Stimulated activated CD8-positive, alpha-beta memory T cell treated with anti-CD3 and anti-CD28 coated beads, Interleukin-15, amount 100 ng/mL, for 24 hours (primary cell): ENCODE results near the gene CAPN10.

ENCODE experiments used
- DNase-seq: peaks from one replicate; pipeline ENCODE4 v3.0.0-alpha.2; 2020; ENCODE audit warnings: low read depth

Gene CAPN10

DNA sequence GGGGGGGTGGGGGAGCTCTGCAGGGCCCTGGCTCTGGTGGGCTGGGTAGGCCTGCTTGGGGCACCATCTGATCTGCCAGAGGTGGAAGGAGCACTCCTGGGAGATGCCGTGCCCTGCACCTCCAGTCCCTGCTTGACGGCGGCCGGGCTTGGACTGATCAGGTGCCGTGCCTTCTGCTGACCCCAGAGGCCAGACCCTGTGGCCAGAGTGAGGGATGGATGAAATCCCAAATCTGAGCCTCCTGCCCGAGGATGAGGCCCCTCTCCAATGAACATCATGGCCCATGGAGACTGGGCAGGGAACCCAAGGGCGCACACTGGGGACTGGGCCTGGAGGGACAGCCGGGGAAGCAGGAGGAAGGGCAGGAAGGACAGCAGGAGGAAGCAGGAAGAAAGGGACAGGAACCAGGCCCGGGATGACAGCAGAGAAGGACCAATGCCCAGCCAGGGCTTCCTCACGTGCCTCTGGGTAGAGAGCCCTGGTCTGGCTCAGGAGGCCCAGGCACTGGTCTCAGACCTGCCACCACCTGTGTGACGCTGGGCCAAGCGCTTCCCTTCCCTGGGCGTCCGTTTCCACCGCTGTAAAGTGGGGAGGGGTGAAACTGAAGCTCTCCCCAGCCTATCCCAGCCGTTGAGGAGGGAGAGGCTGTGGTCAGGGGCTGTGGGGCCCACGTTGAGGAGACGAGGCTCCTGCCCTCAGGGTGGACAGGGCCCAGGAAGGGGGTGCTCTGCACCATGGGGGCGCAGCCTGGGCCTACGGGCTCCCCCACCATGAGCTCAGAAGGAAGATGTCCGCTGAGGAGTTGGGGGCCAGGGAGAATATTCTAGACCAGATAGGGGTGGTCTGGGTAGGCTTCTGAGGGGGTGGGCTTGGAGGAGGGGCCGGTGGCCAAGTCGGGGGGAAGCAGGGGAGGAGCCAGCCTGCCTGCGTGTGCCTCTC lies 37.7 kb downstream of the CAPN10 start:
- no peak for DNase-seq

DNA sequence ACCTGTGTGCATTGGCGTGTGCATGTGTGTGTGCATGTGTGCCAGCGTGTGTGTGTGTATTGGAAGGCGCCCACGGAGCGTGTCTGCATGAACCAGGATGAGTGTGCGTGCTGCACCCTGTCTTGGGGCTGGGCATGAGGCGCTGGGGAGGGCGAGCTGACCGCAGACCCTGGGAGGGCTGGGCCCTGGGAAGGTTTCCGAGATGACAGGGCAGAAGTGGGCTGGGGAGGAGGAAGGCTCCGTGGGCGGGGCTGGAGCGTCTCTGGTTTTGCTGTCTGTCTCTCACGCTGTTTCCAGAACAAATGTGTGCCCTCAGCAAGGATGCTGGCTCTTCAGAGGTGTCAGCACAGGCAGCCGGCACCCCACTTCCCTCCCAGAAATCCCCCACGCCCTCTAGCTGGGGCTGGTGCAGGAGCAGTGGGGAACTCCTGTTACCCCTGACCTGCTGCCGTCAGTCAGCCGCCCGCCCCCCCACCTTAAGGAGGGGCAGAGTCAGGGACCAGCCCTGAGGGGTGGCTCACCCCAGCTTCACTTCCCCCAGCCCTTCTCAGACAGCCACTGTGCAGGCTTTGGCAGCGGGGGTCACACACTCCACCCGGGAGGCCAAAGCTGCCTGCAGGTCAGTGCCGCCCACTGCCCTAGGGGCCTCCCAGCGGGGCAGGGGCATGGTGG lies 38.6 kb downstream of the CAPN10 start, which contains the start of gene GPR35:
Gene GPR35, plus strand, starts transcription at position 531 of the 672 bp plus-strand sequence. CDS start 4,473 bp downstream, outside the sequence.
- DNase-seq: peak; percentile 38

DNA sequence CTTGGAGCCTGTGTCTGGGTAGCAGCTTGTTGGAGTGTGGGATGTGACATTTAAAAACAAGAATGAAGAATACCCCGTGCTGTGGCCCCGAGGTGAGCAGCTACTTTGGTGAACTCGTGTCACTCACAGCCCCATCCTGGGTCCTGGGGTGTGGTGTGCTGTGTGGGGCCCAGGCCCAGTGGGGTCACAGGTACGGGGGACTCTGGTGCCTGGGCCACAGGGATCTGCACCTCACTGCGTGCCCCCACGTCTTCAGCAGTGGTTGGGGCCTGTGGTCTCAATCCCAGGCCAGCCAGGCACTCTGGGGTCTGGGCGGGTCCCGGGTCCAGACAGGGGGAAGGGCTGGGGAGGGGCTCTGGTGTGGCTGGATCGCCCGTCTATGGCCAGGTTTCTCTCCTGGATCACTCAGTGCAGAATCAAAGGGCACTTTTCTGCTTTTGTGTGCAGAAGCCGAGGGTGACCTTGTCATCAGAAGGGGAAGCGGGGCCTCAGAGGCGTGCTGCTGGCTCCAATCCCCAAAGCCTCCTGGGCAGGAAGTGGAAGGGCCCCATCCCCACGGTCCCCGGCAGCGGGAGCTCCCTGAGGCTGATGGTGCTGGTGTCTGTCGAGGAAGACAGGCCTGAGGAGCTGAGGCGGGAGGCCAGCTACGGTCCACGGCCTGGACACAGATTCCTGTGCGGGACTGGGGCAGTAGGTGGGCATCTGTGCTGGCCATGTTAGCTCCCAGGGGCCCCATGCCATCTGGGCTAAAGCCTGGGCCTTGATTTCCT lies 40.2 kb downstream of the CAPN10 start:
- DNase-seq: no peak

DNA sequence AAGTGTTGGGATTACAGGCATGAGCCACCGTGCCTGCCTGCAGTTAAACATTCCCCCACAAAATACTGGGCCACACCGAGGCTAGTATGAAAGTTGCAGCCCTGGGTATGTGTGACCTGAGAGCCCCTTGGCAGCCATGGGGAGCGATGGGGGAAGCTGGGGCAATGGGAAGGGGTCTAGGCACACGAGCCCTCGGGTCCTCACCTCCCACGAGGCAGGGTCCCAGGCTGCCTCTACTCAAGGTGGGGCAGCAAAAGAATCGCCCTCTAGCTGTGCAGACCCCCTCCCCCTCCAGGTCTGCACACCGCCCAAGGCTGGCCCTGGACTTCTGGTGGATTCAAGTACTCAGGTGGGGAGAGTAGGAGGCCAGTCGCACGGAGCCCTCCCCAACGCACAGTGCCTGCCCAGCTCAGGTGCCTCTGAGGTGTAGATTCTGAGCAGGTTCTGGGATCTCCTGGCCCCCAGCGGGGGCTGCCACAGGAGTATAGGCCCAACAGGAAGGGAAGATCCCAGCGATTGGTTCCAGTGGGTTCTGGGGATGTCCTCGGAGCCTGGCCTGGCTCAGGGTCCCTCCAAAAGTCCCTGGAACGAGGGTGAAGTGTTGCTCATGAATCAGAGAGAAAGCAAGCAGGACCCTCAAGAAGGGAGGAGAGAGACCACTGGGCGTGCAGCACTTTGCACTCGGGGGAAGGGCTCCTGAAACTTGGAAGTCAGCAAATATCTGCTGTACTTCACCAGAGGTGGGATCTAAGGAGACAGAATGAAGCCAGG lies 41.4 kb downstream of the CAPN10 start:
- DNase-seq: no peak

DNA sequence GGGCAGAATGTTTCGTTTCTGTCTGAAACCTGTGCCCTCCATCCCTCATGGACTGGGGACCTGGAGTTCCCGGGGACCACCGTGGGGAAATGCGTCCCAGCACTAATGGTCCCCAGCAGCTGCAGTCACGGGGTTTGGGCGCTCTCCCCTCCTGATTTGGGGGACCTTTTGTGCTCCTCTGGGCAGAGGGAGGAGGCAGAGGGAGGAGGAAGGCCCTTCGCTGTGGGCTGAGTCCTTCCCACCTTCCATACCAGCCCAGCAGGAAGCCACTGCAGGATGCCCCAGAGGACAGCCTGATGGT lies 41.9 kb downstream of the CAPN10 start:
- no peak for DNase-seq

DNA sequence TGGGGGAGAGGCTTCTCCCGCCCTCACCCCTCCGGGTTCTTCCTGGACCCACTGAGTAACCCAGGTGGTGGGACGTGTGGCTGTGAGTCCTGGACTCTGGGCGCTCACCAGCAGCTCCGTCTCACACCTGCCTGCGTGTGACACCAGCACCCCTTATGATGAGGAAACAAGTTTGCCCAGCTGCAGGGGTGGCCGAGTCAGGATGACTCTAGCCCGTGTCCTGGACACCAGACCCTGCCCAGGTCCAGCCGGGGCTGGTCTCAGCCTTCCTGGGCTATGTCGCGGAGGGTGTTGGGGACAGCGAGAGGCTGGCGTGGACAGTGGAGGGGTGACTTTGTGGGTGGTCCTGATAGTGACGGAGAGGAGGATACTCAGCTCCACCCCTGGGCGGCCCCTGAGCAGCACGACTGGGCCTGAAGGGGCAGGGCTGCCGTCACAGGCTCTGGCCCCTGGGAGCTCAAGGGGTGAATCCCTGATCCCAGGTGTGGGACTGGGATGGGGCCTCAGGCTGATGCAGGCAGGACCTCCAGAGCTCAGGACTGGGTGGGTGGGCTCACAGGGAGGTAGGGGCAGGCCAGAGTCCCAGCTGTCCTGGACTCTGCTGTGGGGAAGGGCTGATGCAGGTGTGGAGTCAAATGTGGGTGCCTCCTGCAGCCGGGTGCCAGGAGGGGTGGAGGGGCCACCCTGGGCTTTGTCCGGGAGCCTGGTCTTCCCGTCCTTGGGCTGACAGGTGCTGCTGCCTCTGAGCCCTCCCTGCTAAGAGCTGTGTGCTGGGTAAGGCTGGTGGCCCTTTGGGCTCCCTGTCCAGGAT lies 42.5 kb downstream of the CAPN10 start:
- no peak for DNase-seq

DNA sequence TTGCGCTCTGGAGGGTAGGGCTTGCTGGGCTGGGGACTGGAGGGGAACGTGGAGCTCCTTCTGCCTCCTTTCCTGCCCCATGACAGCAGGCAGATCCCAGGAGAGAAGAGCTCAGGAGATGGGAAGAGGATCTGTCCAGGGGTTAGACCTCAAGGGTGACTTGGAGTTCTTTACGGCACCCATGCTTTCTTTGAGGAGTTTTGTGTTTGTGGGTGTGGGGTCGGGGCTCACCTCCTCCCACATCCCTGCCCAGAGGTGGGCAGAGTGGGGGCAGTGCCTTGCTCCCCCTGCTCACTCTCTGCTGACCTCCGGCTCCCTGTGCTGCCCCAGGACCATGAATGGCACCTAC lies 43.1 kb downstream of the CAPN10 start:
- DNase-seq: no peak

DNA sequence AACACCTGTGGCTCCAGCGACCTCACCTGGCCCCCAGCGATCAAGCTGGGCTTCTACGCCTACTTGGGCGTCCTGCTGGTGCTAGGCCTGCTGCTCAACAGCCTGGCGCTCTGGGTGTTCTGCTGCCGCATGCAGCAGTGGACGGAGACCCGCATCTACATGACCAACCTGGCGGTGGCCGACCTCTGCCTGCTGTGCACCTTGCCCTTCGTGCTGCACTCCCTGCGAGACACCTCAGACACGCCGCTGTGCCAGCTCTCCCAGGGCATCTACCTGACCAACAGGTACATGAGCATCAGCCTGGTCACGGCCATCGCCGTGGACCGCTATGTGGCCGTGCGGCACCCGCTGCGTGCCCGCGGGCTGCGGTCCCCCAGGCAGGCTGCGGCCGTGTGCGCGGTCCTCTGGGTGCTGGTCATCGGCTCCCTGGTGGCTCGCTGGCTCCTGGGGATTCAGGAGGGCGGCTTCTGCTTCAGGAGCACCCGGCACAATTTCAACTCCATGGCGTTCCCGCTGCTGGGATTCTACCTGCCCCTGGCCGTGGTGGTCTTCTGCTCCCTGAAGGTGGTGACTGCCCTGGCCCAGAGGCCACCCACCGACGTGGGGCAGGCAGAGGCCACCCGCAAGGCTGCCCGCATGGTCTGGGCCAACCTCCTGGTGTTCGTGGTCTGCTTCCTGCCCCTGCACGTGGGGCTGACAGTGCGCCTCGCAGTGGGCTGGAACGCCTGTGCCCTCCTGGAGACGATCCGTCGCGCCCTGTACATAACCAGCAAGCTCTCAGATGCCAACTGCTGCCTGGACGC lies 43.6 kb downstream of the CAPN10 start:
- no peak for DNase-seq

DNA sequence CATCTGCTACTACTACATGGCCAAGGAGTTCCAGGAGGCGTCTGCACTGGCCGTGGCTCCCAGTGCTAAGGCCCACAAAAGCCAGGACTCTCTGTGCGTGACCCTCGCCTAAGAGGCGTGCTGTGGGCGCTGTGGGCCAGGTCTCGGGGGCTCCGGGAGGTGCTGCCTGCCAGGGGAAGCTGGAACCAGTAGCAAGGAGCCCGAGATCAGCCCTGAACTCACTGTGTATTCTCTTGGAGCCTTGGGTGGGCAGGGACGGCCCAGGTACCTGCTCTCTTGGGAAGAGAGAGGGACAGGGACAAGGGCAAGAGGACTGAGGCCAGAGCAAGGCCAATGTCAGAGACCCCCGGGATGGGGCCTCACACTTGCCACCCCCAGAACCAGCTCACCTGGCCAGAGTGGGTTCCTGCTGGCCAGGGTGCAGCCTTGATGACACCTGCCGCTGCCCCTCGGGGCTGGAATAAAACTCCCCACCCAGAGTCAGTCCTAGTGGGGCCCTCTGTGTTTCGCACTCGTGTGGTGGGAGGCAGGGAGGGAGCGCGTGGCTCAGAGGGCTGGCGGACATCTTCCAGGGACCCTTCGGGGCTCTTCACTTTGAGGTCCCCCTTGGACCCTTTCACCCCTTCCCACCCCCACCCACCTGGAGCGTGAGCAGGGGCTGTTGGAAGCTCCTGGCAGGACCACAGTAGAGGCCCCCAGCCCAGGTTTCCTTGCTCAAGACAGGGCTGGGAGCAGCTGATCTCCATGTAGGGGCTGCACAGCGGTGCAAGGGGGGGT lies 44.4 kb downstream of the CAPN10 start:
- no peak for DNase-seq

DNA sequence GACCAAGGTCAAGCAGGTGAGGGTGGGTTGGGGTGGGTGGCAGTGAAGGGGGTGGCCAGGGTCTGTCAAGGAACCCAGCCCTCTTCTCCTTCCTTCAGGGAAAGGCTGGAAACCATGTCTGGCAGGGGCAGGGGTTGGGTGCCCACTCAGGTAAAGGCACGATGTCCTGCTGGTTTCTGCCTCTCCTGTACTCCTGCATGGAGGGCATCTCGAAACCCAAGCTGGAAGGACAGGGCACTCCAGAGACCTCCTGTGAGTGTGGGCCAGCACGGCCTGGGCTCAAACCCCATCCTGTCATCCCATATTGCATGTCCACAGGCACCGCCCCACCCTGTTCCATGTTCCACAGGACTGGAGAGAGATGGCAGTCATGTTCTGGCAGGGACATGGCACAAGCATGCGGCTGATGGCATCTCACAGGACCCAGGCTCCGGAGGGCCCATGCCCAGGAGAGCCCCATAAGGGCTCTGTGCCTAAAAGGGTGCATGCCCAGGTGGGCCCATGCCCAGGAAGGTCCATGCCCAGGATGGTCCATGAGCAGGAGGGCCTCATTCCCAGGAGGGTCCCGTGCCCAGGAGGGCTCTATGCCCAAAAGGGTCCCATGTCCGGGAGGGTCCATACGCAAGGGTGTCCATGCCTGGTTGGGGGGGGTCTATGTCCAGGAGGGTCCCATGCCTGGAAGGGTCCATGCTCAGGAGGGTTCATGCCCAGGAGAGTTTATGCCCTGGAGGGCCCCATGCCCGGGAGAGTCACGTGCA lies 45.2 kb downstream of the CAPN10 start:
- DNase-seq: no peak

DNA sequence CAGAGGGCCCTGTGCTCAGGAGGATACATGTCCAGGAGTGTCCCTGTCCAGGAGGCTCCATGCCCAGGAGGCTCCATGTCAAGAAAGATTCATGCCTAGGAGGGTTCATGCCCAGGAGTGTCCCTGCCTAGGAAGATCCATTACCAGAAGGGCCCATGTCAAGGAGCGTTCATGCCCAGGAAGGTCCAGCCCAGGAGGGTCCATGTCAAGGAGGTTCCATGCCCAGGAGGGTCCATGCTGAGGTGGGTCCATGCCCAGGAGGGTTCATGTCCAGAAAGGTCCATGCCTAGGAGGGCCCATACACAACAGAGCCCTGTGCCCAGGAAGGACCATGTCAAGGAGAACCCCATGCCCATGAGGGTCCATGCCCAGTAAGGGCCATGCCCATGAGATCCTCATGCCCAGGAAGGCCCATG lies 45.8 kb downstream of the CAPN10 start:
- DNase-seq: no peak

DNA sequence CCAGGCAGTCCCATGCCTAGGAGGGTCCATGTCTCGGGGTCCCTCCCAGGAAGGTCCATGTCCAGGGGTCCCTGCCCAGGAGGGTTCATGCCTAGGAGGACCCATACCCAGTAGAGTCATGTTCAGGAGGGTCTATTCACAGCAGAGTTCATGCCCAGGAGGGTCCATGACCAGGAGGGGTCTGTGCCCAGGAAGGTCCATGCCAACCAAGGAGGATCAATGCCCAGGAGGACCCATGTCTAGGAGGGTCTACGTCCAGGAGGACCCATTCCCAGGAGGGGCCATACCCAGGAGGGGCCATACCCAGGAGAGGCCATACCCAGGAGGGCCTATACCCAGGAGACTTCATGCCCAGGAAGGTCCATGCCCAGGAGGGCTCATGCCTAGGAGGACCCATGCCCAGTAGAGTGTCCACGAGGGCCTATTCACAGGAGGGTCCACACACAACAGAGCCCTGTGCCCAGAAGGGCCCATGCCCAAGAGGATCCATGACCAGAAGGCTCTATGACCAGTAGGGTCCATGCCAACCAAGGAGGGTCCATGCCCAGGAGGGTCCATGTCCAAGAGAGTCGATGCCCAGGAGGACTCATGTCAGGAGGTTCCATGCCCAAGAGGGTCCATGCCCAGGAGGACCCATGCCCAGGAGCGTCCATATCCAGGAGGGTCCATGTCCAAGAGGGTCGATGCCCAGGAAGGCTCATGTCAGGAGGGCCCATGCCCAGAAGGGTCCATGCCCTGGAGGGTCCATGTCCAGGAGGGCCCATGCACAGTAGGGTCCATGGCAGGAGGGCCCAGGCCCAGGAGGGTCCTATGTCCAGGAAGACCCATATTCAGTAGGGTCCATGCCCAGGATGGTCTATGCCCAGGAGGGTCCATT lies 48.8 kb downstream of the CAPN10 start:
- no peak for DNase-seq

DNA sequence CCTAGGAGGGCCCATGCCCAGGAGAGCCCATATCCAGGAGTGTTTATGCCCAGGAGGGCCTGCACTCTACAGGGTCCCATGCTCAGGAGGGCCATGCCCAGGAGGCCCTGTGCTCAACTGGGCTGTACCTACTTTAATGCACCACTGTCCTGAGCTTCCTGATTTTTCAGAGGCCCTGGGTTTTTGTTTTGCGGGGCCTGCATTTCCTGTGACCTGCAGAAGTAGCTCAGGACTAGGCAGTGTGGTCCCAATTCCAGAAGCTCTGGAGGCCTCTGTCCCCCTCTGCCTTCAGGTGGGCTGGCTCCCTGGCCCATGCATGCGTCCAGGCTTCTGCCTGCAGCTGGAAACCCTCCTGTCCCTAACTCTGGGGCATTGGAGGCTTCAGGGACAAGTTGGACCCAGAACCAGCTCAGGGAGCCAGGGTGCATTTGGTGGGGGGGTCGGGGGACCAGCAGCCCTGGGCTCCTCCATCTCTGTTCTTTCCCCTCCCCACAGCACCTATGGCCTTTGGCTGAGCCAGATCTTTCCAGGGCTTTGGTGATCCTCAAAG lies 49.5 kb downstream of the CAPN10 start:
- no peak for DNase-seq

DNA sequence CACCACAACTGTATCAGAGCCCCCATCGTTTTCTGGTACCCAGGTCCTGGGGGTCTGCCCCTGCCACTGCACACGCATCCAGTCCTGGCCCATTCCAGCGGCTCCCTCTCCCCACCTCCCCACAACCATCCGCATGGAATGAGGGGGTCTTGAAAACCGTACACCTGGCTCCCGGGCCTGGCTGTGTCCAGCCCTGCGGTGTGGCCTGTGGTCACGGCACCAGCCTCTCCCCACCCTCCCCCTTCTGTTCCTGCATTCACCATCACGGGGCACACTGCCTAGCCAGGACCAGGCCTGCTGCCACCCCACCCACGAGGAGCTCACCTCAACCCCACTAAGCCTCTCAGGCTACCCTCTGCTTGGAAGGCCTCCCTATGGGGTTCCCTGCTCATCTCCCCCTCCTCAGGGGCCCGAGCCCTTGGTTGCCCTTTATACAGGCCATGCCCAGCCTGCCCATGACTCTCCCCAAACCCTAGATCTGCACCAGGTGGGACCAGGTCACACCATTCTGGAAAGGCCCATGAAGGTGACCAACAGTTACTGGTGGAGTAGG lies 50.1 kb downstream of the CAPN10 start:
- DNase-seq: no peak

DNA sequence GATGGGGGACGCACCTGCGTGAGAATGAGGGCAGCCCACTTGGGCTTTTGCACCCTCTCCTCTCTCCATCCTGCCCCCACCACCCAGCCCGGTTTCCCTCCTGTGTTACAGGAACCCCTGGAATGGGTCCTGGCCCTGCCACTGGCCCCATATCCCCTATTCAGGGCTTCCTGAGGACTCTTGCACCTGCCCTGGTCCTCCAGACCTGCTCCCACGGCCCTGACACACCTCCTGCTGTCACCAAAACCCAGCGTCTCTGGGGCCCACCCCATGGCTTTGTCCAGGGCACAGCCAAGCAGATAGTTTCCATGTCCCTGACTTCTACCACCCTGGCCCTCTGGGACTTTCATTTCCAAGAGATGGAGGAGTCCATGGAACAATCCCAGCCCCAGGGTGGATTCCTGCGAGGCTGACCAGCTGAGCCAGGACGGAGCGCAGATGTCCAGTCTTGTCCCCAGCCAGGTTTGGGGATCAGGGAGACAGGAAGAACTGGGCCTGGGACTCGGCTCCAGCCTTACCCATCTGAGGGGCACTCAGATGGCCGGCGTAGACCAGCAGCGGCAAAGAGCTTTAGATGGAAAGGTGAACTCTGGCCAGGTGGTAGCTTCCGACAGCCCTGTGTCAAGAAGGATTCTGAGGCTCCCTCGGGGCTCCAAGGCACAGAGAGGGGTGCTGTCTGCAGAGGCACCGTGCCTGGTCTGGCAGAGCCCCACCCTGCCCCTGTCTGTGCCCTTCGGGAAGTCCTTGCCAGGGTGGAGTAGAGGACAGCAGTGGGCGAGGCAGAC lies 50.8 kb downstream of the CAPN10 start:
- DNase-seq: no peak

DNA sequence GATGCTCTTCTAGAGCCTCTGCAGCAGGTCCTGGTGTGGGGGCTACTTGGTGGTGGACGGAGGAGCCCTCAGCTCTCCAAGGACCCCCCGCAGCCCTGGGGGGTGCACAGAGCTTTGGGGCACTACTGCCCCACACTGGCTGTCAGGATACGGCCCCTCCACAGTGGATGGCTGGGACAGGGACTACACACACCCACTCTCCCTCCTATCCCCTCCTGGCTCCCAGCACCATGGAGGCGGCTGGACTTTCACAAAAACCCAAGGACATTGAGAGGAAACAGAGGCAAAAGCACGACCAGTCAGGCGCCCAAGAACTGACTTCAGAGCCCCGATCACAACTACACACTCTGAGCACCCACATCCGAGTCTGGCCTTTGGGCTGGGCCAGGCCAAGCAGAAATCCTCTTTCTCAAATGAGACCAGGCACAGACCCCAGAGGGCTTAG lies 51.4 kb downstream of the CAPN10 start:
- no peak for DNase-seq
